ENCODE measurements around the gene ENOPH1.
"Not testable (repeated sequence)": the region's sequence is repeated elsewhere in the genome, so short reads cannot be mapped to it uniquely, and the experiment has no call there.

ENOPH1 gene

GRCh38 chr4:82430193-82430963, at the start of gene ENOPH1, which contains the start of gene HNRNPDL:
ENOPH1 (plus strand) TSS chr4:82430590; CDS start chr4:82430830, 240 bp downstream.
HNRNPDL (minus strand) TSS chr4:82430462; CDS start chr4:82429690, 772 bp downstream.
- DNase-seq, result peak; percentile 85

- no peak for DNase-seq
Measured at GRCh38 chr4:82380831-82381230, 49.6 kb upstream of the ENOPH1 start.

GRCh38 chr4:82381235-82381634, 49.2 kb upstream of the ENOPH1 start:
- DNase-seq, result no peak

- no peak for DNase-seq
Measured at GRCh38 chr4:82381661-82382296, 48.6 kb upstream of the ENOPH1 start.

- no peak for DNase-seq
Measured at GRCh38 chr4:82382751-82383150, 47.6 kb upstream of the ENOPH1 start.

- not testable (repeated sequence) for DNase-seq
Measured at GRCh38 chr4:82386312-82386711, 44.1 kb upstream of the ENOPH1 start.

- no peak for DNase-seq
Measured at GRCh38 chr4:82388405-82388804, 42.0 kb upstream of the ENOPH1 start.

- not testable (repeated sequence) for DNase-seq
Measured at GRCh38 chr4:82390061-82390460, 40.3 kb upstream of the ENOPH1 start.

- no peak for DNase-seq
Measured at GRCh38 chr4:82394896-82395295, 35.5 kb upstream of the ENOPH1 start.

GRCh38 chr4:82397527-82397926, 32.9 kb upstream of the ENOPH1 start:
- no peak for DNase-seq

GRCh38 chr4:82398263-82398662, 32.1 kb upstream of the ENOPH1 start:
- DNase-seq, result no peak

GRCh38 chr4:82401600-82401999, 28.8 kb upstream of the ENOPH1 start:
- DNase-seq, result no peak

GRCh38 chr4:82402196-82402775, 28.1 kb upstream of the ENOPH1 start:
- DNase-seq, result peak; percentile 34

GRCh38 chr4:82403725-82404124, 26.7 kb upstream of the ENOPH1 start:
- DNase-seq, result no peak

- not testable (repeated sequence) for DNase-seq
Measured at GRCh38 chr4:82415061-82415460, 15.3 kb upstream of the ENOPH1 start.

GRCh38 chr4:82415922-82416365, 14.4 kb upstream of the ENOPH1 start:
- no peak for DNase-seq

- no peak for DNase-seq
Measured at GRCh38 chr4:82419451-82419850, 10.9 kb upstream of the ENOPH1 start.

- DNase-seq, result no peak
Measured at GRCh38 chr4:82421796-82422560, 8.4 kb upstream of the ENOPH1 start.

GRCh38 chr4:82422616-82423015, 7.8 kb upstream of the ENOPH1 start:
- DNase-seq, result no peak

- no peak for DNase-seq
Measured at GRCh38 chr4:82423245-82424054, 6.9 kb upstream of the ENOPH1 start.

- DNase-seq, result no peak
Measured at GRCh38 chr4:82425478-82425877, 4.9 kb upstream of the ENOPH1 start.

- DNase-seq, result no peak
Measured at GRCh38 chr4:82428526-82428968, 1.8 kb upstream of the ENOPH1 start.
